NCI-H128 (cell line): Measurements from ENCODE around the gene MINPP1.
"Not testable (repeated sequence)": the region's sequence is repeated elsewhere in the genome, so short reads cannot be mapped to it uniquely, and the experiment has no call there.

ENCODE experiments used
- DNase-seq: peaks from one replicate; lab custom pipeline; 2025; ENCODE audit not compliant: unreplicated experiment; lab: John Stamatoyannopoulos, UW

Gene MINPP1

DNA sequence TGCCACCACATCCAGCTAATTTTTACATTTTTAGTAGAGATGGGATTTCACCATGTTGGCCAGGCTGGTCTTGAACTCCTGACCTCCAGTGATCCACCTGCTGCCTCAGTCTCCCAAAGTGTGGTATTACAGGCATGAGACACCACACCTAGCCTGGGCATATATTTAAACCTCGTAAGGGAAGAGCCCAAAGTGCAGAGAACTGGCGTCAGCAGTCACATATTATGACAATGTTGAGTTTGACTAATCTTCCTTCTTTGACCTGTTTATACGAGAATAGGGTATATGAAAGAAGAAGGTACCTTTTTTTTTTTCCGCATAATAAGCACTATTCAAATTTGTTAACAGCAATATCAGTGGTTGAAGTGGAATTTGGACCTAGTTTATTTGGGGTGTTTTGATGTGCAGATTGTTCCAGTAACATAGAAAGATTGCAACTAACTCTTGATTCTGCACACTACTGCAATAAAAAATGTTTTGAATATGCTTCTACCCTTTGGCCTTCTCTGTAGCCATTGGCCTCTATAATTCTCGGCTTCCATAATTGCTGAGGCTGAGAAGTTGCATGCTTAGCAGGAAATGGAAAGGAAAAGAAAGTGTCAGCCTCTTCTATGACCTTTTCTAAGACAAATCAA lies 55.9 kb downstream of the MINPP1 start:
- no peak for DNase-seq

DNA sequence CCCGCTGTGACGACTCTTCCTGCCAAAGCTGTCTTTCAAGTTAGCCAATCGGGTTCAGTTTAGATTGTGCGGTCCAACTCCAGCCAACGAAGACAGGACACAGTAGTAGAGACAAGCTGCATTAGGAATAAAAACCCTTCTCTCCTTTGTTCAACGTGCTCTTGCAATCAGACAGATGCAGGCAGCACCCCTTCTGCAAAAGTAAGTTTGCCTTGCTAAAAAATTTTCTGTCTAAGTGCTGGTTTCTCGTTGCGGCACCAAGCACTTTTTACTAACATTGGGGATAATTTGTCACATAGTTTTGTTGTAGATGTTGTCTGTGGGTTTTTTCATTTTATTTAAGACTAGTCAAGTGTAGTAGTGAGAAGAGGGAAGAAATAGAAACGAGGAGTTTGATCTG lies 58.1 kb downstream of the MINPP1 start:
- DNase-seq: no peak

GRCh38 chr10:87565010-87565409 lies 60.3 kb downstream of the MINPP1 start:
- DNase-seq: no peak

DNA sequence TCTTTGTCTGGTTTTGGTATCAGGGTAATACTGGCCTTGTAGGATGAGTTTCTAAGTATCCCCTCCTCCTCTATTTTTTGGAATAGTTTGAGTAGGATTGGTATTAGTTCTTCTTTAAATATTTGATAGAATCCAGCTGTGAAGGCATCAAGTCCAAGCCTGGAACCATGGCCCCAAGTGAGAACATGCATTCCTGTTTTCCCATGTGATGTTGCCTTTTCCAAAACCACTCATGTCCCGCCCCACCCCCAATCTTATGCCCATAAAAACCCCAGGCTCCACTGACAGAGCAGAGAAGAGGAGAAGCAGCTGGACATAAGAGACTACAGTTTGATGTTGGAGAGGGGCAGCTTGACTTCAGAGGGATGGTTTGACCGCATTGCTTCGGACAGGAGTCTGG lies 71.2 kb downstream of the MINPP1 start:
- DNase-seq: no peak

GRCh38 chr10:87578160-87578841 lies 73.6 kb downstream of the MINPP1 start:
- no peak for DNase-seq

- DNase-seq: no peak
These were observed 74.2 kb downstream of the MINPP1 start for GRCh38 chr10:87578842-87579401.

DNA sequence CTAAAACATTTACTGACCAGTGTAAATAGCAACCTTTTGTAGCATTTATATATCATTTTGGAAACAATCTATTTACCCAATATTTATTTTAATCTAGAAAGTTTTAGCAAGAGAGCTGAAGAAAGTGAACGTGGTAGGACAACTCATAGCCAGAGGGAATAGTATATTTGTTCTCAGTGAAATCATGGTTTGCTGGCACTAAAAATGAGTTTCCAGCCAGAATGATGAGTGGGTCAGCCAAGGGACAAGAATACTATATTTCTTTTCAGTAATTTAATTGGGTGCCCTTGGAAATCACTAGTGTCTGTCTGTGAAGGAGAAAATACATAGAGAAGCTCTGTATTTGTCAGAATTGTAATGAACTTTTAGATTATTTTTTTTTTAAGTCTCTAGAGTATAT lies 74.9 kb downstream of the MINPP1 start:
- DNase-seq: no peak

GRCh38 chr10:87580016-87580415 lies 75.3 kb downstream of the MINPP1 start:
- DNase-seq: no peak

DNA sequence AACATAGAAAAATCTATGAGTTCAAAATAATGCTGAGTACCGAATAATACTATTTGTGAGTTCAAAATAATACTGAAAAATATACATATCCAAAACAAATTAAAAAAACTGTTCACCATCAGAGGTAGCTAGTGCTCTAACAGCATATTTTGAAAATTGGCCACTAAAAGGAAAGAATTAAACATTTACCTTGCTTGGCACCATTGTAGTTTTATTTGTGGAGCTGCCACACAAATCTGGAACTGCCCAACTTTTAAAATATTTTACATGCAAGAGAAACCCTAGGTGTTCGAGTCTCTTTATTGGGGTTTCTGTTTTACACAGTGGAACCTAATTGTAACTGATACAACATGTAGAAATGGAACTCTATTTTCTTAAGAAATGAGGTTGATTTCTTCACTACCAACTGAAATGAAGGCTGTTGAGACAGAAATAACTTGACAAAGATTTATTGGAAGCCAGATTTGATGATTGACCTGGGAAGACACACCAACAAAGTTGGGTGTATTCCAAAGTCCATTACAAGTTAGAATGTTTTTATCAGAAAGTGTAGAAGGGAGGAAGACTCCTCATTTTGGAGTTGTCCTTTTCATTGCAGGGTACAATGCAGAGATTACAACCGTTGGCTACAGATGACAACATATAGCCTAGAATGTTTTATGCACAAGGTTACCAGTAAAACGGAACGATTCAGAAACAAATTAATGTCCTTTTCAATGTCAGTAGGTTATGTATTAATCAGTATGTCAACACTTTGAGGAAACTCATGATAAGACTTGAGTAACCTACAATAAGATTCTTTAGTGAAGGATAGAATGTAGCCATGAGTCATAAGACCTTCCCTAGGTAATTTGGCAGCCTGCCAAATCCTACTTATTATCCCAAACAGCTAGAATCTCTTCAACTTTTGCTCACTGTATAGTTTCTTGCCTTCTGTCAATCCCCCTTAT lies 81.1 kb downstream of the MINPP1 start:
- no peak for DNase-seq

DNA sequence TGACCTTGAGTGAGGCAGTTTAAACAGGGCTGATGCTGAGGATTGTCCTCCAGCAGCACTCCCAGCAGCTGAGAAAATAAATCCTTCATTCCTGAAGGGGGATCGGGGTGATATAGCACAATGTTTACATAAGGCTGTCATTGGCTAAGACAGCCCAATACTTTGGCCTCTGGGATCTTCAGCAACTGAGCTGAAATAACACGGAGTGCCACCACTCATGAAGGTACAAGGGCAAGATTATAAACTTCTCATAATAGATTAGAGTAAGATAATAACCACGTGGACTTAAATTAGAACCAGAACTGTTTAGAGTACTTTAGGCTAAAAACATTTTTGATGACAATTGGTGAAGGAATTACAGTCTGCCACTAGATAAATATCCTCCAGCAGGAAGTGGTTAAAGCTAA lies 85.0 kb downstream of the MINPP1 start:
- DNase-seq: no peak

- no peak for DNase-seq
These were observed 86.3 kb downstream of the MINPP1 start for GRCh38 chr10:87590705-87591588.

GRCh38 chr10:87591589-87591886 lies 86.8 kb downstream of the MINPP1 start:
- DNase-seq: no peak

GRCh38 chr10:87592920-87593319 lies 88.2 kb downstream of the MINPP1 start:
- not testable (repeated sequence) for DNase-seq

GRCh38 chr10:87593702-87594101 lies 89.0 kb downstream of the MINPP1 start:
- no peak for DNase-seq

DNA sequence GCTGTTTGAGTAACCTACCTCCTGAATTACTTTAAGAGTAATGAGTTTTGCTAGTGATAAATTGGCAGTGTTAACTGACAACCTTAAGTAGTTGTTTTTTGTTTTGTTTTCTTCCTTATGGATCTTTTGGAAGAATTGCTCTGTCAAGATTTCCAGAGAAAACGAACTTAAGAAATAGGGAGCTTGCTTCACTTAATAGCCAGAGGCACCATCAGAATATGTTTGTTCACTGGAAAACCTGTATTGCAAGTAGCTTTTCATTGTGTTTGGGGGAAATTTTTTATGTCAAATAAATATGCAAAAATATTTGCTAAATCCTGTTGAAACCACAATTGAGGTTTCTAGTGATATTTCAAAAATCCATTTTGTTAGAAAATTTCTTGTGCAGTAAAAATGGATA lies 89.5 kb downstream of the MINPP1 start:
- no peak for DNase-seq

DNA sequence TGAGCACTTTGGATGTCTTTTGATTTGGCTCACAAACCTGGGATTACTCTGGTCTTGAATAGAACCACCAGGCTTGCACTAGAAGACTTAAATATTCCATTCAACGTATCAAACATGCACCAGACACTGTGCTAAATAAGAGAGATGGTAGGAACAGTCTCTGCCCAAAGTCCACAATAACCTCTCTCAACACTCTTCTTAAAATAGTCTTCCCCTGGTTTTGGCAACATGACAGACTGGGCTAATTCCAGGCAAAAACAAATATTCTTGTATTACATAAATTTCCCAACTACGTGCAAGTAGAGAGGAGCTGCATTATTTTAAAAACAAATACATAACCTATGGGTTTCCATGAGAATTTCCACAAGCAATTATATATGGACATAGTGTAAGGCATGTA lies 90.2 kb downstream of the MINPP1 start:
- no peak for DNase-seq

GRCh38 chr10:87596351-87596750 lies 91.7 kb downstream of the MINPP1 start:
- no peak for DNase-seq

GRCh38 chr10:87598700-87599099 lies 94.0 kb downstream of the MINPP1 start:
- no peak for DNase-seq

DNA sequence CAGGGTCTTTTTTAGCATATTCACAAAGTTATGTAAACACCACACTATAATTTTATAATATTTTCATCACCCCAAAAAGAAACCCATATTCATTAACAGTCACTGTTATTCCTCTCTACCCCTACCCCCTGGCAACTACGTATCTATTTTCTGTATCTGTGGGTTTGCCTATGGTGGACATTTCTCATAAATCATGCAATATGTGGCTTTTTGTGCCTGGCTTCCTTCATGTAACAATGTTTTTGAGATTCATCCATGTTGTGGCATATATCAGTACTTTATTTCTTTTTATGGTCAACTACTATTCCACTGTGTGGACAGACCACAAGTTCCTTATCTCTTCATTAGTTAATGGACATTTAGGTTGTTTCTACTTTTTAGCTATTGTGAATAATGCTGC lies 95.9 kb downstream of the MINPP1 start:
- no peak for DNase-seq
